ENCODE results near the gene GLRX5.

Gene GLRX5

GRCh38 chr14:95489214-95490137, 45.4 kb upstream of the GLRX5 start:
- TF ChIP-seq, protein P1, sequence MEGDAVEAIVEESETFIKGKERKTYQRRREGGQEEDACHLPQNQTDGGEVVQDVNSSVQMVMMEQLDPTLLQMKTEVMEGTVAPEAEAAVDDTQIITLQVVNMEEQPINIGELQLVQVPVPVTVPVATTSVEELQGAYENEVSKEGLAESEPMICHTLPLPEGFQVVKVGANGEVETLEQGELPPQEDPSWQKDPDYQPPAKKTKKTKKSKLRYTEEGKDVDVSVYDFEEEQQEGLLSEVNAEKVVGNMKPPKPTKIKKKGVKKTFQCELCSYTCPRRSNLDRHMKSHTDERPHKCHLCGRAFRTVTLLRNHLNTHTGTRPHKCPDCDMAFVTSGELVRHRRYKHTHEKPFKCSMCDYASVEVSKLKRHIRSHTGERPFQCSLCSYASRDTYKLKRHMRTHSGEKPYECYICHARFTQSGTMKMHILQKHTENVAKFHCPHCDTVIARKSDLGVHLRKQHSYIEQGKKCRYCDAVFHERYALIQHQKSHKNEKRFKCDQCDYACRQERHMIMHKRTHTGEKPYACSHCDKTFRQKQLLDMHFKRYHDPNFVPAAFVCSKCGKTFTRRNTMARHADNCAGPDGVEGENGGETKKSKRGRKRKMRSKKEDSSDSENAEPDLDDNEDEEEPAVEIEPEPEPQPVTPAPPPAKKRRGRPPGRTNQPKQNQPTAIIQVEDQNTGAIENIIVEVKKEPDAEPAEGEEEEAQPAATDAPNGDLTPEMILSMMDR (IDR thresholded peaks at IDR 0.05): no peak
- Histone ChIP-seq H3K4me3 (no peak overlapping the region), H3K27ac (peak overlapping the region; percentile 70 to 78)
- DNase-seq (ENCODE audit: low spot score): no peak

GRCh38 chr14:95490138-95490509, 44.7 kb upstream of the GLRX5 start:
- Histone ChIP-seq H3K27ac (peak overlapping the region; percentile 70 to 78), H3K4me3 (peak overlapping the region; percentile 14)
- DNase-seq (ENCODE audit: low spot score): no peak
- TF ChIP-seq, protein P1 (IDR thresholded peaks at IDR 0.05): no peak

- Histone ChIP-seq H3K27ac (peak overlapping the region; percentile 70 to 78), H3K4me3 (peak overlapping the region; percentile 14)
- TF ChIP-seq, protein P1 (IDR thresholded peaks at IDR 0.05): no peak
- DNase-seq (ENCODE audit: low spot score): no peak
Observed at GRCh38 chr14:95490727-95491451, 44.0 kb upstream of the GLRX5 start.

GRCh38 chr14:95491936-95492608, 42.8 kb upstream of the GLRX5 start:
- no peak overlapping the region for H3K27ac ChIP-seq
- TF ChIP-seq, protein P1 (IDR thresholded peaks at IDR 0.05): no peak

DNA sequence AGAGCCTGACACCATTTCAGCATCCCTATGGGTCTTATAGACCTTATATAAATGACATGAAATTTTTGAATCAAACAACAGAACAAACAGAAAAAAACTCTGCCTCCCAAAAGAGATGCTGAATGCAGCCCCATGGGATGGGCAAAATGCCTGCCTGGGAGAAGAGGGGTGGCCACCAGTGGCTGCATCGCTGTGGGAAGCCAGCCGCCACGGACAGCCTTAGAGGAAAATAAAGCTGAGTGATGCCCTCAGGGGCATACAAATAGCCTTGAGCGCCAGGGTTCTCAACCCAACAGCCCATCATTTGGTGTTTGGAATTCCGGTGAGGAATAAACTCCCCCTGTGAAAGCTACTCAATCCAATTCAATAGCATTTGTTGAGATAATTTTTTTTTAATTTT, 41.3 kb upstream of the GLRX5 start:
- TF ChIP-seq, protein P1 (IDR thresholded peaks at IDR 0.05): no peak
- DNase-seq (ENCODE audit: low spot score): no peak
- H3K27ac ChIP-seq: no peak overlapping the region
- no peak overlapping the region for H3K4me3 ChIP-seq

More at GRCh38 chr14:95491936-95492608, 42.8 kb upstream of the GLRX5 start:
- DNase-seq (ENCODE audit: low spot score): no peak
- H3K4me3 ChIP-seq: no peak overlapping the region

DNA sequence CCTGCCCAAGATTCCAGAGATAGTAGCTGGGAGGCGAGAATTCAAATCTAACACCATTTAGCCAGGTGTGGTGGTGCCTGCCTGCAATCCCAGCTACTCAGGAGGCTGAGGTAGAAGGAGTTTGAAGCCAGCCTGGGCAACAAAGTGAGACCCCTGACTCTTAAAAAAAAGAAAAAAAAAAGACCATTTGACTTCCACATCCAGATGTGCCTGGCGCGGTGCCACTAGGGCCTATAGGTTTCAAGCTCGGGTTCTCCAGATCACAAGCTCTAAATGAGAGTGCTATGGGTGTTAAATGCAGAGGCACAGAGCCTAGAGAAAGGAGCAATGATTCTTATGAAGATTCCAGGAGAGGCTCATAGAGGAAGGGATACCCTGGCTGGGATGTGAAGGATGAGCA, 40.9 kb upstream of the GLRX5 start:
- no peak for DNase-seq (ENCODE audit: low spot score)
- TF ChIP-seq, protein P1 (IDR thresholded peaks at IDR 0.05): no peak
- H3K4me3 ChIP-seq: no peak overlapping the region
- no peak overlapping the region for H3K27ac ChIP-seq

All from coronary artery (tissue), 2 donors.